Stomach (tissue), 9 donors: ENCODE data around the gene ATP7A. TPM values are rescaled to one million over a fixed set of nuclear protein-coding genes. Genes with fewer than 3 reads are reported as not detected.
"Not testable (repeated sequence)": the region's sequence is repeated elsewhere in the genome, so short reads cannot be mapped to it uniquely, and the experiment has no call there.

Source experiments
- DNase-seq, 2 donors: peaks; one replicate each; pipeline versions ENCODE4 v3.0.0 to v3.0.0-alpha.2; 2013 to 2019
- H3K27ac ChIP-seq, 5 donors: fragments of 200-600 bp in 4 of 5; sonication (generic) in 4 of 5; one replicate each; pipeline ENCODE4 v1.5.1; 2013 to 2019; ENCODE audit warnings: mild to moderate bottlenecking in 1 of 5, moderate library complexity in 1 of 5
- H3K27me3 ChIP-seq, 3 donors: fragments of 200-600 bp; sonication (generic); one replicate each; pipeline ENCODE4 v1.5.1; 2017 to 2019; ENCODE audit warnings: mixed run types in 1 of 3
- H3K36me3 ChIP-seq, 4 donors: fragments of 200-600 bp; sonication (generic); 1 replicate in 3 of 4; 2 replicates in 1 of 4; pipeline ENCODE4 v1.5.1; 2016 to 2019
- H3K4me1 ChIP-seq, 4 donors: fragments of 200-600 bp; sonication (generic); one replicate each; pipeline ENCODE4 v1.5.1; 2016 to 2019
- H3K4me3 ChIP-seq, 4 donors: fragments of 200-600 bp; sonication (generic) in 3 of 4; one replicate each; pipeline ENCODE4 v1.5.1; 2016 to 2019; ENCODE audit warnings: mild to moderate bottlenecking in 1 of 4
- H3K9me3 ChIP-seq, 4 donors: fragments of 200-600 bp; sonication (generic); one replicate each; pipeline ENCODE4 v1.5.1; 2016 to 2019
- CTCF ChIP-seq, 7 experiments: fragments of 450-650 bp in 4 of 7; fragments of 200-600 bp in 3 of 7; sonication (generic) in 3 of 7; IDR thresholded peaks; one replicate each; pipeline ENCODE4 v1.5.1; 2016 to 2019; ENCODE audit warnings: antibody characterized with exemption in 7 of 7, control low read depth in 2 of 7, mild to moderate bottlenecking in 1 of 7
- EP300 ChIP-seq: sonication (generic); formaldehyde crosslinking; IDR thresholded peaks from one replicate; pipeline ENCODE4 v1.6.1; 2017; ENCODE audit warnings: antibody characterized with exemption
- POLR2A ChIP-seq, 4 donors: fragments of 450-650 bp; IDR thresholded peaks; one replicate each; pipeline ENCODE4 v1.6.1; 2016; ENCODE audit warnings: antibody characterized with exemption in 4 of 4, control low read depth in 2 of 4, mild to moderate bottlenecking in 1 of 4, moderate library complexity in 1 of 4
- POLR2AphosphoS5 ChIP-seq, 3 donors: sonication (generic); formaldehyde crosslinking; IDR thresholded peaks; one replicate each; pipeline ENCODE4 v1.6.1; 2016; ENCODE audit warnings: antibody characterized with exemption in 3 of 3
- WGBS, 5 donors: extraction: QIAGEN DNeasy Blood & Tissue Kit in 3 of 5; methylation state at CpG; one replicate each; pipeline versions ENCODE4 v1.1.5 to v1.1.7; 2013 to 2018; 5-methylcytosine and 5-hydroxymethylcytosine counted together
- intact Hi-C: fragments of 100-400 bp; cut with DNase I; formaldehyde crosslinking; loops from one replicate; pipeline ENCODE4 v1.15.1; 2023; ENCODE audit warnings: low total_unique reads
- polyA plus RNA-seq, 3 donors: library from polyadenylated mRNA; stranded (reverse); fragments of 200-250 nt; gene quantifications; one replicate each; pipeline ENCODE4 v1.2.3, GENCODE V29; 2013
- total RNA-seq, 5 donors: library from RNA; depleted of rRNA; stranded (reverse); fragments of >200 nt; gene quantifications; one replicate each; pipeline versions ENCODE4 v1.1.0 to v1.2.3, GENCODE V29; 2014 to 2016
- donor health status: healthy with polysubstance abuse.
- donor health status: Bipolar disorder and iron deficiency.
- donor health status: healthy.

Gene ATP7A
- total and polyA plus RNA-seq, 8 donors = 0.76 to 38.2 (median 4.4) TPM

- TF ChIP-seq POLR2A (IDR thresholded peaks at IDR 0.05) (no peak), CTCF (IDR thresholded peaks at IDR 0.05) (no peak), EP300 (no peak), POLR2AphosphoS5 (IDR thresholded peaks at IDR 0.05) (no peak)
- H3K36me3 ChIP-seq = no peaks in the 10 kb centered on the region
- peaks cover 0 to 4% (median 0%) of the 10 kb centered on the region in 4 donors for H3K9me3 ChIP-seq
- H3K27me3 ChIP-seq = no peaks in the 10 kb centered on the region
- peaks cover 0 to 3% (median 0%) of the 10 kb centered on the region in 4 donors for H3K4me1 ChIP-seq
- H3K27ac ChIP-seq = no peak overlapping the region
- DNase-seq = no peak
- no peak overlapping the region for H3K4me3 ChIP-seq
- intact Hi-C loops = no loop called here
Observed at GRCh38 chrX:78063687-78064086, 153.2 kb downstream of the ATP7A start.

GRCh38 chrX:78064152-78064551 lies 153.7 kb downstream of the ATP7A start:
- Histone ChIP-seq H3K27me3 (no peaks in the 10 kb centered on the region), H3K36me3 (no peaks in the 10 kb centered on the region), H3K4me3 (no peak overlapping the region), H3K4me1 (peaks cover 0 to 3% (median 0%) of the 10 kb centered on the region in 4 donors), H3K27ac (no peak overlapping the region), H3K9me3 (peaks cover 0 to 8% (median 3%) of the 10 kb centered on the region in 4 donors)
- 79 to 96% (median 91%) methylated on average over 3 to 4 of the region's 4 CpGs for WGBS, 5 donors
- no peak for DNase-seq
- intact Hi-C loops = no loop called here
- TF ChIP-seq EP300 (no peak), POLR2AphosphoS5 (IDR thresholded peaks at IDR 0.05) (no peak), POLR2A (IDR thresholded peaks at IDR 0.05) (no peak), CTCF (IDR thresholded peaks at IDR 0.05) (no peak)

- peak in 1 of 2 donors; percentile 3 for DNase-seq
- H3K4me1 ChIP-seq, intact Hi-C loops, H3K27me3 ChIP-seq, H3K4me3 ChIP-seq, H3K36me3 ChIP-seq: not testable (repeated sequence)
- WGBS, 5 donors = 66 to 79% (median 75%) methylated on average over 6 of the region's 6 CpGs
- H3K9me3 ChIP-seq = peaks cover 0 to 10% (median 5%) of the 10 kb centered on the region in 4 donors
- H3K27ac ChIP-seq = peak overlapping the region in 2 of 5 donors; percentile 38 to 53
Observed at GRCh38 chrX:78064698-78065601, 154.5 kb downstream of the ATP7A start.

- Histone ChIP-seq H3K27me3 (no peaks in the 10 kb centered on the region), H3K27ac (no peak overlapping the region), H3K36me3 (no peaks in the 10 kb centered on the region), H3K4me1 (peaks cover 0 to 3% (median 0%) of the 10 kb centered on the region in 4 donors), H3K4me3 (no peak overlapping the region), H3K9me3 (peaks cover 0 to 10% (median 5%) of the 10 kb centered on the region in 4 donors)
- TF ChIP-seq EP300 = no peak
- no peak for TF ChIP-seq POLR2A (IDR thresholded peaks at IDR 0.05)
- intact Hi-C loops = no loop called here
- DNase-seq = no peak
- WGBS, 5 donors = 64 to 100% (median 80%) methylated on average over 1 of the region's 1 CpG
Observed at GRCh38 chrX:78066110-78066509, 155.6 kb downstream of the ATP7A start.

GRCh38 chrX:78071331-78071730 lies 160.8 kb downstream of the ATP7A start:
- 72 to 92% (median 82%) methylated on average over 3 of the region's 3 CpGs for WGBS, 5 donors
- no peak overlapping the region for H3K4me3 ChIP-seq
- intact Hi-C loops = no loop called here
- no peaks in the 10 kb centered on the region for H3K36me3 ChIP-seq
- no peaks in the 10 kb centered on the region for H3K27me3 ChIP-seq
- DNase-seq = no peak
- no peak for TF ChIP-seq EP300
- TF ChIP-seq CTCF (IDR thresholded peaks at IDR 0.05) = no peak
- TF ChIP-seq POLR2A (IDR thresholded peaks at IDR 0.05) = no peak
- TF ChIP-seq POLR2AphosphoS5 (IDR thresholded peaks at IDR 0.05) = no peak
- no peak overlapping the region for H3K27ac ChIP-seq
- peaks cover 0 to 21% (median 15%) of the 10 kb centered on the region in 4 donors for H3K9me3 ChIP-seq
- no peaks in the 10 kb centered on the region for H3K4me1 ChIP-seq

GRCh38 chrX:78073147-78074077 lies 162.9 kb downstream of the ATP7A start:
- H3K4me3 ChIP-seq, H3K27me3 ChIP-seq, H3K27ac ChIP-seq, H3K36me3 ChIP-seq, intact Hi-C loops, H3K4me1 ChIP-seq: not testable (repeated sequence)
- H3K9me3 ChIP-seq = peaks cover 0 to 33% (median 15%) of the 10 kb centered on the region in 4 donors
- 63 to 90% (median 87%) methylated on average over 14 of the region's 14 CpGs for WGBS, 5 donors
- peak in 1 of 2 donors; percentile 11 for DNase-seq
